Activated CD4-positive, alpha-beta T cell treated with anti-CD3 and anti-CD28 coated beads for 4 hours (primary cell): ENCODE measurements around the gene ZSCAN20.
A peak's percentile ranks its signal among the peaks of the same experiment; 100 is the strongest.

ENCODE experiments used
- DNase-seq, 2 donors: peaks; one replicate each; pipeline ENCODE4 v3.0.0-alpha.2; 2020

ZSCAN20 gene

DNA sequence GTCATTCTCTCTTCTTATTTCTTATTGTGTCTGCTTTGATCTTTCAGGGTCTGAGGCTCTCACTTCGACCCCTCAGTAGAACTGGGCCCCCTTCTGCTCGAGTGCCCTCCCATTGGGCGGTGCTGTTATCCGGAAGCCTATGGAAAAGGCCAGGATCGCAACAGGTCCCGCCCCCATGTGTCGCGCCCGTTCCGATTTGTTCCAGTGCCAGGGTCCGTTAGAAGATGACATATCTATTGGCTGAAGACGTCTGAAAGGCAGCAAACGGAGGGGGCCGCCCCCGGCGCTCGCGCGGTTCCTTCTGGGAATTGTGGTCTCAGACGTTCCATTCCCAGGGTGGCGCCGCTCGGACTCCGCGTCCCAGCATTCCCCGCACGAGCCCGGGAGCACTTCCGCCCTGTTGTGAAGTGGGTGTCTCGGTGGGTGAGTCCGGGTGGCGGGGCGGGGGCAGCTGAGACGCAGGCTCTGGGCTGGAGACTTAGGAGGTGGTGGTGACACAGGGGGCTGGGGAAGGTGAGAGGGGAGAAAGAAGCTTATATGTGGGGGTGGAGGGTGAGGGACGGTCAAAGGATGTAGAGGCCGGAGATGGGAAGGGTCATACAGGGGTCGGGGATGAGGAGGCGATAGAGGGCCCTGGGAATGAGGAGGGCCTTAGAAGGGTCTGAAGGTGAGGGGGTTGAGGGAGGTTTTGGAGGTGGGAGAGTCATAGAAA lies at the start of gene ZSCAN20:
Gene ZSCAN20 (plus strand): TSS at position 377 of the 712 bp plus-strand sequence. CDS start 6,644 bp downstream, outside the sequence.
- DNase-seq = peak; percentile 82 to 83

DNA sequence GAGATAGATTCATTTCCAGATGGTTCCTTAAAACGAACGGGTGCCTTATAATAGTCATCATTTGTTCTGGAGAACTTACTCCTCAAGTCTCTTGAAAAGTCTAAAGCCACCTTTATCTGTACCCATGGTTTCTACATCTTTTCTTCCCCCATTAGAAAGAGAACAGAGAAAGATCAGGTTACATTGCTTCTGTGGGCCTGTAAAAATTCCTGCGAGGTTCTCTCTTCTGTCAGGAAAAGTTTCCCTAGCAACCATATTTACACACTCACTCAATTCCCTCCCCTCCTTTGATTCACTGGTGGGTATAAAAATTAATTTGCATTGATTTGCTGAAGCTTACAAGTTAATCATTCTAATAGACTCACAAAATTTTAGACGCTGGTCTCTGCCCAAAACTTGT lies 48.2 kb upstream of the ZSCAN20 start:
- no peak for DNase-seq

DNA sequence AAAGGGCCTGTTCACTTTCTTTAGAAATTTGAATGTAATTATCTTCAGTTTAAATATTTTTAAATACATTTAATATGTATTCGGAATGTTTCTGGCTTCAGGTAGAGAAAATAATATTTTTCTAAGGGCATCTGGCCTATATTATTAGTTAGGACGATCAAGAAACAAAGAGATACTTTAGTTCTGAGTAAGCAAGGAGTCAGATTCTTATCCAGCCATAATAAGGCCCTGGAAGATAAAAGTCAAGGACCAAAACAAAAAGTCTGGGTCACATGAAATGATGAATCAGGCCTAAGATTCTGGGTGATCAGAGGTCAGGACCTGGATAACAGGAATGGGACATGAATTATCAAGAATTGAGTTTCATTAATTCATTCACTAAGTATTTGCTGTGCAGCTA lies 47.8 kb upstream of the ZSCAN20 start:
- no peak for DNase-seq

DNA sequence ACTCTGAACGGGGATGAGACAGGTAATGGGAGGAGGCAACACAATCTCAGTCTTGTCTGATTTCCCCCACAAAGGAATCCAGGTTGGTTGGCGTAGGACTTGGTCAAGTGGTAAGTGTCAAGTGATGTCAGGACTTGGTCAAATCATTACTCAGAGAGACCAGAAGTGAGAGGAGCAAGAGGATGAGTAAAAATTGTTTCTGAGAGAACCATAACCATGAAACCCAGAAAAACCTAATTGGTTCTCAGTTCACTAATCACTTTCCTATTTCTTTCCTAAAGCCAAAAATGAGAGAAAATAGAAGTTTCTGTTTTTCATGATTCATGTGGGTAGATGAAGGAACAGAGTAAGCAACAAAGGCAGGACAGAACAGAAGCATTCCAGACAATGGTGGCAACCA lies 46.5 kb upstream of the ZSCAN20 start:
- no peak for DNase-seq

DNA sequence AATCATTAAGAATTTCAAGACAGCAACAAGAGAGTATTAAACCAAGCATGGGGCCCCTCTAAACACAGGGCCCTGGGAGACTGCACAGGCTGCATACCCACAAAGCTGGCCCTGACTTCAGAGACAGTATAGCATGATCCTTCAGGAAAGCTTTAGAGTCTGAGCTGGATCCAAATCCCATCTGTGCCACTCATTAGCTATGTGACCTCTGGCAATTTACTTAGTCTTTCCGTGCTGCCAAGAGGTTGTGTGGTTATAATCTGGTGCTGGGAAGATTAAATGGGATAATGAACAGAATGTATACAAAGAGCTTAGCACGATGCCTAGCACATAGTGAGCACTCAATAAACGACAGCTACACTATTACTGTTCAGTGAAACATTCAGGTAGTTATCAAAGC lies 45.5 kb upstream of the ZSCAN20 start:
- DNase-seq = no peak

GRCh38 chr1:33428661-33429060 lies 43.8 kb upstream of the ZSCAN20 start:
- DNase-seq = no peak

DNA sequence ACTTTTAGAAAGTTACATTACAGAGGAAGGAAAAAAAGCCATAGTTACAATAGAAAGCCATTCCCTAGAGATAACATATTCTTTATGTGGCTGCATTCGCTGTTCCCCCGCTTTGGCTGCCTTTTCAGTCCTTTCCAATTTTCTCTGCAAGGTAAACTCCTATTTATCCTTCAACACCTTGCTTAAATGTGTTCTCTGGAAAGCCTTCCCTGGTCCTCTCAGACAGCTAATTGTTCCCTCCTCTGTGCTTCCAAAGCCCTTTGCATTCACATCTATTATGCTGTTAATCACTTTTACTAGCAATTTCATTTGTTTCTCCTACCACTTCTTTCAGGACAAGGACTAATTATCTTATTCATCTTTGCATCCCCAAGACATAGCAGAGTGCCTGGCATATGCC lies 43.1 kb upstream of the ZSCAN20 start:
- DNase-seq = no peak

GRCh38 chr1:33429856-33430691 lies 42.4 kb upstream of the ZSCAN20 start:
- DNase-seq = no peak

- peak; percentile 84 to 95 for DNase-seq
Observed at GRCh38 chr1:33430692-33431593, 41.5 kb upstream of the ZSCAN20 start, which contains the start of gene PHC2. PHC2 (minus strand) TSS chr1:33431095; CDS start chr1:33375539, 55,556 bp downstream.

DNA sequence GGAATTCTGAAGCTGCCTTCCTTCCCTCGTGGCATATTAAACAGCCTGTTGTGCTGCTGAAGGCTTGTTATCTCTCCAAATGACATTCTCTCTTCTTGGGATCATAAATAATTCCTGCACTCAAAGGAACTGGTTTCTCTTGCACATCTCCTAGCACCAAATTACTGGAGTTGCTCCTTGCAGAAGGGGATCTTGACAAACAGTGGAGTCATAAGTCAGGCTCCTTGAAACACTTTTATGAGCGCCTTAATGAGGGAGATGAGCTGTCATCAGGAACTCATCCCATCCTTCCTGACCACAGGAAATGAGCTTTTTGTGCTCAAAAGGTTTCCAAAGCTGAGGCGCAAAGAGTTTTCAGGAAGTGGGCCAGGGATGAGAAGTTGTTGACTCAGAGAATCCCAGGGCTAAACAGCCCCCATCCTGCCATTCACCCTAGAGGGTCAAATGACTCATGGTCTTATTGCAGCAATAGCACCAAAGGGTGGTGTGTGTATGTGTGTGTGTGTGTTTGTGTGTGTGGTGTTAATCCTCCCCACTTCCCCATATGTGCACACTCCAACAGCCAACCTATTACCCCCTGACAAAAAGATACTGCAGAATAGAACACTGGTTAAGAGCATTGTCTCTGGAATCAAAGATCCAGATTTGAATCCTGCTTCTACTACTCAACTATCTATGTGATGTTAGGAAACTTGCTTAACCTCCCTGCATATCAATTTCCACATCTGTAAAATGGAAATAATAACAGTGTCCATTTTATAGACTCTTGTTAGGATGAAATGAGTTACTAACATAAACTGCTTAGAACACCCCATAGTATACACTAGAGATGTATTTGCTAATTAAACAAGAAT lies 38.7 kb upstream of the ZSCAN20 start:
- DNase-seq = no peak

GRCh38 chr1:33434363-33434750 lies 38.1 kb upstream of the ZSCAN20 start:
- no peak for DNase-seq

- DNase-seq = no peak
Observed at GRCh38 chr1:33435096-33435820, 37.2 kb upstream of the ZSCAN20 start.

DNA sequence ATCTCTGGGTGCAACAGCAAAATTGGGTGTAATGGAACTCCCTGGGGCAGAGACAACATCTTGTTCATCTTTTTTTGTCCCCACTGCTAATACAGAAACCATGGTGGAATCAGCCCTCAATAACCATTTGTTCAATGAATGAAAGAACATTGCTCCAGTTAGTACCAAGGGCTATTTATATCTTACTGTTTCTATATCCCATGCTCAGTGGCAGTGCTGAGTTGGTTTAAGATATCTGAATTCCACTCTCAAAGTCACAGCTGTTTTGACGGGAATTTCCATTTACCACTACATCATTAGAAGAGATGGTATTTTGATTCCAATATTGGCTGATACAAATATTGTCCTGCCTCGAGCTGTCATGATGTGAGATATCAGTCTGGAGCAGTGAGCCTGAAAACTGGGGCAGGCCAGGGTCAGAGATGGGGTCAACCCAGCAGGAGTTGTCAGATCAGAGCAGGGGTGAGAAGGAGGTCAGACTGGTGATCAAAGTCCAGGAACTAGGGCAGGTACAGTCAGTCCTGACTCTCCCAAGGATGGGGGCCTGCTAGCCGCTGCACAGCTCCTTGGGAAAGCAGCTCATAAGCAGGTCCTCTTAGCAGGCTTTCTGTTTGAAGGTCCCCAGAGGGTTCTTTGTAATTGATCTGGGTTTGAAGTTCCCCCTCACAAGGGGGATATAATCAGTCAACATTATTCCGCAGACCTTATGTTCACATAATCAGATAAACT lies 35.7 kb upstream of the ZSCAN20 start:
- no peak for DNase-seq

DNA sequence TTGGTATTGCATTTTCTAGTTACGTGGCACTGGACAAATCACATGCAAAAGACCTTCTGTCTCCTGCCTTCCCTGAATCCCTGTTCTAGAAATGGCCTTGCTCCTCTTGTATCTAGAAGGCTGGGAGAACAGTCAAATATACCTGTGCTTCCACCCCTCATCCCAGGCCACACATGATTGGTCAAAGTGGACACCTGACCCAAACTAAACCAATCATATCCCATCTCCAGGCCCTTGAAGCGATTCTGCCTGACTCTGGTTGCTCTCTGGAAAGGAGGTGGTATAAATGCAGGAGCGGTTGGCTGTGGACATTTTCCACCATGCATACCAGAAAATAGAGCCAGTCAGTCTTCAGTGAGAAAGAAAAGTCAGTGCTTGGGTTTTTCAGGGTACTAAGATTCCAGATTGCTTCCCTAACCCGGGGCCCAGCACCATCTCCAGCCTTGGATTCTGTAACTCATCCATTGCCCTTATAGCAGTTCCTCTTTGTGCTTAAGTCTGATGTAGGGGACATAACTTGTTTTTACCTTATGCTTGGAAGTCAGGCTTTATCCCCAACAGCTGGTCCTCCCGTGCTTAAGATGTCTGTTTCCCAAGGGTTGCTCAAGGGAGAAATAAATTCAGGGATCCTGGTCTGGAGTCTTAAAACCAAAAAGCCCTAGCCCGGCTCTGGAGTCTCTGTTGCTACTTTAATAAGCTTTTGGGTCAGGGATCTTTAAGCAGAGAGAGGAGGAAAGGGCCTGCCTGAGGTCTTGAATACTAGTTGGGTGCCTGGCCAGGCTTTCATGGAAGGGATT lies 33.9 kb upstream of the ZSCAN20 start:
- DNase-seq = no peak

GRCh38 chr1:33439662-33440061 lies 32.8 kb upstream of the ZSCAN20 start:
- DNase-seq = no peak

DNA sequence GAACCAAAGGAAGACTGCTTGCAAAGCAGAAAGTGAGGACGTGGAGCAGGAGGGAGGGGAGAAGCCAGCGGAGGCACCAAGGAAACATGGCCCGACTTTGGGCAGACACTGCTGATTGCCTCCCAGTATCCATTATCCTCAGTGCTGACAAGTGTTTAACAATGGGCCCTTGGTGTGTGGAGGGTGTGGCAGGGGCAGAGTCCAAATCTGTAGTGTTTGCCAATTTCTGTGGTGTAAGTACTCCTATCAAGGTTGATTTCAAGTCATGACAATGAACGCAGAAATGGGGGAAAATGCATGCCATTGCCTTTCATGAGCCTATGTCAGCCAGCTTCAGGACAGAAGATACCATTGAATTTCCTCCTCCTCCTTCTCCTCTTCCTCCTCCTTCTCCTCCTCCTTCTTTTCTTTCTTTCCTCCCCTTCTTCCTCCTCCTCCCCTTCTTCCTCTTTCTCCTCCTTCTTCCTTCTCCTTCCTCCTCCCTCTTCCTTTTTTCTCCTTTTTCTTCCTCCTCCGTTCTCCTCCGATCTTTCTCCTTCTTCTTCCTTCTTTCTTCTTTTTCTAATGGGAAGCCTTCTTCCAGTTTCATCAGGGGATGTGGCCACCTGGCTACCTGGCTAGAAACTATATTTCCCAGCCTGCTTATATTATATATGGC lies 31.2 kb upstream of the ZSCAN20 start:
- no peak for DNase-seq

GRCh38 chr1:33442141-33442540 lies 30.3 kb upstream of the ZSCAN20 start:
- DNase-seq = no peak

DNA sequence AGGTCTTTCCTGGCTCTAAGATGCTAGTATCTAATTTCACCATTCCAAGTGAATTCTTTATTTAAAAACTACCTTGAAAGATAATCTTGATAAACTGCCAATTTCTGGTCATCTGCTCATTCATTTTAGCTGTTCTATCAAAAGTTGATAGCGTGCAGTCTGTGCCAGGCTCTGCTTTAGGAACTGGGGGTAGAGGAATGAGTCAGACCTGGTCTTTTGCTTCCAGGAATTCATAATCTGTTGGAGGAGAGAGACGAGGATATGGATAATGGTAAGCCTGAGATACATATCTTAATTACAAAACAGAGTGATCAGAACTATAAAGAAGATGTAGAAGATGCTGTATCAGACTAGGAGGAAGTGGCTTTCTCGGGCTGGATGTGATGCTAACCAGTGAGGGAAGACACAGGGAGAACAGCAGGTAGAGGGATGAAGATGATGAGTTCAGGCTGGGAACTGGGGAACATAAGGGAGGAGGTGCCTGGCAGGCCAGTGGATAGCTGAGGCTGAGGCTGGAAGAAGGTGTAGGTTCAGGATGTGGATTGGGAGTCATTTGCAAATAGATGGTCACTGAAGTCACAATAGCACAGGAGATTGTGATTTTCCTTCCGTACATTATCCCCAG lies 29.3 kb upstream of the ZSCAN20 start:
- no peak for DNase-seq

GRCh38 chr1:33443705-33444180 lies 28.7 kb upstream of the ZSCAN20 start:
- no peak for DNase-seq
